ENCODE results near the gene MAB21L1. TPM values are rescaled to one million over a fixed set of nuclear protein-coding genes. Genes with fewer than 3 reads are reported as not detected.

MAB21L1 gene
- total and polyA plus RNA-seq, 2 of the 8 experiments (the other 6 are each of a cell fraction or from before 2014, with no cell fraction given), result not detected

- WGBS, 2 experiments (ENCODE audit: extremely low coverage in 1 of 2, insufficient coverage in 1 of 2, insufficient read length in 1 of 2, insufficient replicate concordance in 2 of 2, low coverage in 1 of 2, low lambda C conversion rate in 2 of 2, missing lambda C conversion rate in 1 of 2), result 90% methylated on average over 6 of the region's 6 CpGs; no CpG with 5 or more reads in 1 of the 2 experiments
- POLR2A ChIA-PET (ENCODE audit: partially characterized antibody), result no interaction called here
- FAIRE-seq, result no peak
- no peak for TF ChIP-seq NANOG (IDR thresholded peaks at IDR 0.05; ENCODE audit: insufficient read depth, low read depth, low read length, poor library complexity, severe bottlenecking)
- TF ChIP-seq SIX5 (IDR thresholded peaks at IDR 0.05; ENCODE audit: low read depth, low read length), result no peak
- TF ChIP-seq JUN (IDR thresholded peaks at IDR 0.05; ENCODE audit: low read depth, low read length), result no peak
- no peak for TF ChIP-seq TBP (IDR thresholded peaks at IDR 0.05; ENCODE audit: low read depth, low read length)
- TF ChIP-seq USF2 (IDR thresholded peaks at IDR 0.05; ENCODE audit: low read length), result no peak
- no peak for TF ChIP-seq TCF12 (IDR thresholded peaks at IDR 0.05; ENCODE audit: low read depth, low read length)
- TF ChIP-seq SAP30 (IDR thresholded peaks at IDR 0.05; ENCODE audit: insufficient read depth, insufficient replicate concordance, low read length), result no peak
- no peak for TF ChIP-seq SIN3A (conservative IDR thresholded peaks at IDR 0.05 in 1 of 2, IDR thresholded peaks at IDR 0.05 in 1 of 2; ENCODE audit: low read depth in 1 of 2, low read length in 2 of 2)
- TF ChIP-seq ASH2L (IDR thresholded peaks at IDR 0.05; ENCODE audit: low read length), result no peak
- TF ChIP-seq KDM4A (IDR thresholded peaks at IDR 0.05; ENCODE audit: low read depth, low read length, severe bottlenecking), result no peak
- TF ChIP-seq, protein P1, sequence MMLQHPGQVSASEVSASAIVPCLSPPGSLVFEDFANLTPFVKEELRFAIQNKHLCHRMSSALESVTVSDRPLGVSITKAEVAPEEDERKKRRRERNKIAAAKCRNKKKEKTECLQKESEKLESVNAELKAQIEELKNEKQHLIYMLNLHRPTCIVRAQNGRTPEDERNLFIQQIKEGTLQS (IDR thresholded peaks at IDR 0.05; ENCODE audit: insufficient read depth, low read depth, low read length), result no peak
- no peak for TF ChIP-seq CTBP2 (IDR thresholded peaks at IDR 0.05; ENCODE audit: borderline replicate concordance, insufficient read depth, insufficient read length, low read length)
Observed at GRCh38 chr13:35501661-35502235, 25.3 kb upstream of the MAB21L1 start.

More at GRCh38 chr13:35501661-35502235, 25.3 kb upstream of the MAB21L1 start:
- no peak overlapping the region for H3K18ac ChIP-seq (ENCODE audit: extremely low read depth, low read length)
- H4K91ac ChIP-seq (replicated peaks; ENCODE audit: insufficient read length, low read length), result no peak overlapping the region
- no peak overlapping the region for H3K4ac ChIP-seq (replicated peaks; ENCODE audit: insufficient read length, low read depth, low read length)
- CTCF ChIA-PET (ENCODE audit: partially characterized antibody), result no interaction called here
- no peak for DNase-seq (ENCODE audit: low read depth in 1 of 2, low spot score in 2 of 2)
- H3K23me2 ChIP-seq (ENCODE audit: low read depth, low read length), result no peaks in the 10 kb centered on the region
- no peaks in the 10 kb centered on the region for H3K36me3 ChIP-seq (ENCODE audit: control insufficient read depth in 2 of 4, insufficient read depth in 4 of 4, low read length in 3 of 4)
- H3K79me2 ChIP-seq (ENCODE audit: control insufficient read depth in 1 of 2, insufficient read depth in 2 of 2, low read length in 2 of 2), result no peaks in the 10 kb centered on the region
- no peak overlapping the region for H4K5ac ChIP-seq (ENCODE audit: insufficient read length, low read depth, low read length)
- no peak overlapping the region for H3K27ac ChIP-seq (ENCODE audit: low read depth, low read length)
- no peak overlapping the region for H2BK5ac ChIP-seq (ENCODE audit: low read depth, low read length)
- no peak overlapping the region for H2BK12ac ChIP-seq (ENCODE audit: low read depth, low read length)
- no peak overlapping the region for H2BK20ac ChIP-seq (ENCODE audit: low read length)
- H3K9ac ChIP-seq (replicated peaks in 1 of 4; ENCODE audit: extremely low read depth in 1 of 4, low read depth in 3 of 4, low read length in 3 of 4), result no peak overlapping the region
- no peak overlapping the region for H2BK120ac ChIP-seq (replicated peaks; ENCODE audit: low read depth, low read length)
- H3K14ac ChIP-seq (ENCODE audit: insufficient read length), result no peak overlapping the region
- no peak overlapping the region for H2AFZ ChIP-seq (ENCODE audit: low read length)
- H3K79me1 ChIP-seq (ENCODE audit: low read depth, low read length), result no peaks in the 10 kb centered on the region
- H3K9me3 ChIP-seq (ENCODE audit: insufficient read depth in 2 of 2, low read depth in 1 of 2, low read length in 1 of 2), result no peaks in the 10 kb centered on the region
- no peak overlapping the region for H2BK15ac ChIP-seq (ENCODE audit: low read length)
- H3K4me2 ChIP-seq (ENCODE audit: insufficient read depth in 1 of 2, low read depth in 2 of 2, low read length in 2 of 2), result no peak overlapping the region
- H4K8ac ChIP-seq (ENCODE audit: extremely low read depth, insufficient read depth, low read length), result no peak overlapping the region
- H2AK5ac ChIP-seq (ENCODE audit: low read depth, low read length), result no peak overlapping the region
- no peaks in the 10 kb centered on the region for H4K20me1 ChIP-seq (replicated peaks in 1 of 2; ENCODE audit: control insufficient read depth in 1 of 2, insufficient read depth in 2 of 2, low read length in 2 of 2)
- H3K27me3 ChIP-seq (replicated peaks in 1 of 4; ENCODE audit: control insufficient read depth in 3 of 4, extremely low read depth in 1 of 4, insufficient read depth in 3 of 4, low read length in 3 of 4), result no peaks in the 10 kb centered on the region
- no peak overlapping the region for H3K4me3 ChIP-seq (ENCODE audit: extremely low read depth in 1 of 4, insufficient read depth in 2 of 4, low read depth in 3 of 4, low read length in 4 of 4)
- no peak overlapping the region for H3K56ac ChIP-seq (replicated peaks; ENCODE audit: insufficient read length, low read depth, low read length)
- no peaks in the 10 kb centered on the region; a peak in 1 of 7 replicates for H3K4me1 ChIP-seq (replicated peaks in 1 of 4; ENCODE audit: control insufficient read depth in 3 of 4, insufficient read depth in 4 of 4, low read length in 3 of 4)
- no peak overlapping the region for H3K23ac ChIP-seq (ENCODE audit: insufficient read length)

Measured in H1 (cell line).